Activated T-cell treated with anti-CD3 and anti-CD28 coated beads, Interleukin-2, amount 50 U/mL, for 24 hours (primary cell): ENCODE data around the gene TMEM217.

Experiments used
- DNase-seq: peaks from one replicate; pipeline ENCODE4 v3.0.0-alpha.2; 2020
- H3K27ac Mint-ChIP-seq: 2 replicates; pipeline ENCODE4 v1.8.0; 2020; ENCODE audit warnings: mild to moderate bottlenecking, mixed read lengths
- H3K27me3 Mint-ChIP-seq: 2 replicates; pipeline ENCODE4 v1.8.0; 2020; ENCODE audit warnings: mixed read lengths
- H3K36me3 Mint-ChIP-seq: 2 replicates; pipeline ENCODE4 v1.8.0; 2020; ENCODE audit warnings: low read depth, mixed read lengths
- H3K4me1 Mint-ChIP-seq: 2 replicates; pipeline ENCODE4 v1.8.0; 2020; ENCODE audit warnings: low read depth, mixed read lengths
- H3K4me3 Mint-ChIP-seq: 2 replicates; pipeline ENCODE4 v1.8.0; 2020; ENCODE audit warnings: mild to moderate bottlenecking, moderate library complexity, mixed read lengths
- H3K9me3 Mint-ChIP-seq: 2 replicates; pipeline ENCODE4 v1.8.0; 2020; ENCODE audit warnings: mixed read lengths

Gene TMEM217

GRCh38 chr6:37265001-37265400 lies 7.1 kb upstream of the TMEM217 start:
- DNase-seq: no peak
- Mint-ChIP-seq H3K27ac (no peak overlapping the region), H3K4me3 (no peak overlapping the region), H3K4me1 (peaks cover 44% of the 10 kb centered on the region), H3K9me3 (no peaks in the 10 kb centered on the region), H3K27me3 (no peaks in the 10 kb centered on the region), H3K36me3 (peaks cover 38% of the 10 kb centered on the region)

DNA sequence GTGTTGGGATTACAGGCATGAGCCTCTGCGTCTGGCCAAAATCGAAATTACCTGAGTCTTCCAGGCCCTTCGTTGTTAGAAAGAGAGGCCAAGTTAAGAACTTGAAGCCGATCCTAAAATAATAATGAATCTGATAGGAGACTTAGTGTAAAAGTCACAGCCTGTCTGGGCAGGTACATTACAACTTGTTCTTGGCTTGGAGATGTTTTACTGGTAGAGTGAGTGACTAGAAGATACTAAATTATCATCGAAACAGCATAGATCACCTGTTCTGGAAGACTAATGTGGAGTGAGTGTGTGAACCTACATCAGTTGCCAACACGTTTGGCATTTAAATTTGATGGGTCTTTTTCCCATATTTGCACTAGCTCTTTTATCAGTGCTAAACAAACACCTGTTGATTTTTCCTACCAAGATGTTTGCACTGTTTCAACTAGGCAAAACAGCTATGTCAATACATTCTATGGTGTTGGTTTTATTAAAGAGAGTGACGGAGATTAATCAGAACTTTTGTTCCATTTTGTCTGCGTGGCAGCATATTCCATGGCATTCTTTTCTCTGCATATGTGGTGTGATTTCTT lies 4.6 kb upstream of the TMEM217 start:
- no peak overlapping the region for H3K4me3 Mint-ChIP-seq
- H3K9me3 Mint-ChIP-seq: no peaks in the 10 kb centered on the region
- peaks cover 59% of the 10 kb centered on the region for H3K4me1 Mint-ChIP-seq
- H3K27ac Mint-ChIP-seq: peak overlapping the region; percentile 5
- H3K36me3 Mint-ChIP-seq: peaks cover 35% of the 10 kb centered on the region
- DNase-seq: no peak
- H3K27me3 Mint-ChIP-seq: no peaks in the 10 kb centered on the region

- Mint-ChIP-seq H3K4me3 (no peak overlapping the region), H3K27ac (peak overlapping the region; percentile 89)
Observed at GRCh38 chr6:37261198-37261597, 3.3 kb upstream of the TMEM217 start.

GRCh38 chr6:37260444-37260843 lies 2.5 kb upstream of the TMEM217 start:
- DNase-seq: no peak
- H3K4me3 Mint-ChIP-seq: peak overlapping the region; percentile 34

More at GRCh38 chr6:37261198-37261597, 3.3 kb upstream of the TMEM217 start:
- DNase-seq: no peak
- Mint-ChIP-seq H3K9me3 (no peaks in the 10 kb centered on the region), H3K36me3 (peaks cover 35% of the 10 kb centered on the region), H3K4me1 (peaks cover 70% of the 10 kb centered on the region), H3K27me3 (no peaks in the 10 kb centered on the region)

GRCh38 chr6:37260040-37260439 lies 2.1 kb upstream of the TMEM217 start:
- Mint-ChIP-seq H3K9me3 (no peaks in the 10 kb centered on the region), H3K4me3 (peak overlapping the region; percentile 94), H3K4me1 (peaks cover 60% of the 10 kb centered on the region), H3K27ac (peak overlapping the region; percentile 96), H3K27me3 (no peaks in the 10 kb centered on the region), H3K36me3 (peaks cover 35% of the 10 kb centered on the region)
- no peak for DNase-seq

More at GRCh38 chr6:37260444-37260843, 2.5 kb upstream of the TMEM217 start:
- Mint-ChIP-seq H3K36me3 (peaks cover 35% of the 10 kb centered on the region), H3K27ac (peak overlapping the region; percentile 89), H3K4me1 (peaks cover 64% of the 10 kb centered on the region), H3K9me3 (no peaks in the 10 kb centered on the region), H3K27me3 (no peaks in the 10 kb centered on the region)

GRCh38 chr6:37259191-37259590 lies 1.2 kb upstream of the TMEM217 start:
- Mint-ChIP-seq H3K9me3 (no peaks in the 10 kb centered on the region), H3K4me3 (peak overlapping the region; percentile 94), H3K4me1 (peaks cover 54% of the 10 kb centered on the region), H3K36me3 (peaks cover 35% of the 10 kb centered on the region), H3K27ac (peak overlapping the region; percentile 96), H3K27me3 (no peaks in the 10 kb centered on the region)
- DNase-seq: no peak

- Mint-ChIP-seq H3K4me1 (peaks cover 53% of the 10 kb centered on the region), H3K4me3 (peak overlapping the region; percentile 94), H3K36me3 (peaks cover 34% of the 10 kb centered on the region), H3K27ac (peak overlapping the region; percentile 96), H3K27me3 (no peaks in the 10 kb centered on the region), H3K9me3 (no peaks in the 10 kb centered on the region)
- no peak for DNase-seq
Observed at GRCh38 chr6:37258405-37259105, 611 bp upstream of the TMEM217 start.

GRCh38 chr6:37257320-37257633 lies 667 bp downstream of the TMEM217 start:
- no peak for DNase-seq
- peak overlapping the region; percentile 94 for H3K4me3 Mint-ChIP-seq
- peaks cover 42% of the 10 kb centered on the region for H3K4me1 Mint-ChIP-seq
- H3K9me3 Mint-ChIP-seq: no peaks in the 10 kb centered on the region
- H3K27ac Mint-ChIP-seq: peak overlapping the region; percentile 96
- H3K27me3 Mint-ChIP-seq: no peaks in the 10 kb centered on the region
- peaks cover 25% of the 10 kb centered on the region for H3K36me3 Mint-ChIP-seq

DNA sequence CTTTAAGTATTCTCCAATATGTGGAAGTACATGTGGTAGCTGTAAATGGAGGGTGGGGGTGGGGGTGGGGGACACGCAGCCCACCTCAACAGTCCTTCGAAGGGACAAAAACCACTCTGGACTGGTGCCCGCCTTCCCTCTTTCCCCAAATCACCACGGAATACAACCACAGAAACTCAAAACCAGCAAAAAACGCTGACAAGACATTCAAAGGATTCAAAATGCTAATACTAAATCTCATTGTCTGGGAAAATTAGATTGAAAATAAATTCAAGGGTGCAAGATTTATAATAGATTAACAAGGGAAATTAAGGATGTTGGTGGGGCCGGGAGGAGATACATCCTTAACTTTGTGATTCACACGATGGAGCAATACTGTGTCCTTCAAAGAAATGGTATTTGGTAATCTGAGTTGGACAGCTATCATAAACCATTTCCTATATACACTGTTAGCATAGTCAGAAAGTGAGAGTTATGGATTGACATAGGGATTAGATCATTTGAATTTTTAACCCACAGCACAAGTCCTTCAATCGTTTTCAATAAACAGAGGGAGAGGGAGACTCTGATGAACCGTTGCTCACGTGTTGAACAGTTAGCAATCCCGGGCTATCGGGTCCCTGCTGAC lies 1.1 kb downstream of the TMEM217 start:
- Mint-ChIP-seq H3K36me3 (peaks cover 24% of the 10 kb centered on the region), H3K4me1 (peaks cover 41% of the 10 kb centered on the region), H3K4me3 (peak overlapping the region; percentile 94), H3K27ac (peak overlapping the region; percentile 96), H3K27me3 (no peaks in the 10 kb centered on the region), H3K9me3 (no peaks in the 10 kb centered on the region)
- no peak for DNase-seq

- H3K36me3 Mint-ChIP-seq: peaks cover 14% of the 10 kb centered on the region
- H3K27ac Mint-ChIP-seq: no peak overlapping the region
- no peaks in the 10 kb centered on the region for H3K9me3 Mint-ChIP-seq
- H3K27me3 Mint-ChIP-seq: no peaks in the 10 kb centered on the region
- peaks cover 25% of the 10 kb centered on the region for H3K4me1 Mint-ChIP-seq
- no peak overlapping the region for H3K4me3 Mint-ChIP-seq
- no peak for DNase-seq
Observed at GRCh38 chr6:37254881-37255280, 3.1 kb downstream of the TMEM217 start.

DNA sequence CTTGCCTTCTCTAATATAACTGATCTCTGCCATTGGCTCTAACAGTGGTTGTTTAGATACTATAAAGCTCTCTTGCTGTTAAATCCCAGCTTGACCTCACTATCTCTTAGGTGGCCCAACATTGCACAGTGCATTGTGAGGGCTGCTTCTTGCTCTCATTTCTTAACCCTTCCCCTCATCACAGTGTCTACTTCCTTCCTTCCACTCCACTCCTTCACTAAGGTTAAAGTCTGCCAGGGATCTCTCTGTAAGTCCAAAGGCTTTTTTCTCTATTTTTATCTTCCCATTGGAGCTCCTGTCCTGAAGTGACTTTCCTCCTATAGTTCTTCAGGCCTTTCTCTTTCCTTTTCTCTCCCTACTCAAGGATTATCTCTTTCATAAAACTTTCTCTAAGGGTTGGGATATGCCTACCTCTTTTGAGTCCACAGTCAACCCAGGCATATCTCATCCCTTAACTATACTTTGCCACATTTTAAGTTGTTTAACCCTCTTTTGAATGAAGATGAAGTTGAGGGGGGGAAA lies 4.4 kb downstream of the TMEM217 start:
- H3K4me3 Mint-ChIP-seq: no peak overlapping the region
- no peaks in the 10 kb centered on the region for H3K27me3 Mint-ChIP-seq
- H3K36me3 Mint-ChIP-seq: peaks cover 10% of the 10 kb centered on the region
- no peaks in the 10 kb centered on the region for H3K9me3 Mint-ChIP-seq
- DNase-seq: no peak
- H3K27ac Mint-ChIP-seq: no peak overlapping the region
- H3K4me1 Mint-ChIP-seq: peaks cover 14% of the 10 kb centered on the region

GRCh38 chr6:37251211-37251780 lies 6.6 kb downstream of the TMEM217 start:
- no peak overlapping the region for H3K4me3 Mint-ChIP-seq
- no peaks in the 10 kb centered on the region for H3K4me1 Mint-ChIP-seq

DNA sequence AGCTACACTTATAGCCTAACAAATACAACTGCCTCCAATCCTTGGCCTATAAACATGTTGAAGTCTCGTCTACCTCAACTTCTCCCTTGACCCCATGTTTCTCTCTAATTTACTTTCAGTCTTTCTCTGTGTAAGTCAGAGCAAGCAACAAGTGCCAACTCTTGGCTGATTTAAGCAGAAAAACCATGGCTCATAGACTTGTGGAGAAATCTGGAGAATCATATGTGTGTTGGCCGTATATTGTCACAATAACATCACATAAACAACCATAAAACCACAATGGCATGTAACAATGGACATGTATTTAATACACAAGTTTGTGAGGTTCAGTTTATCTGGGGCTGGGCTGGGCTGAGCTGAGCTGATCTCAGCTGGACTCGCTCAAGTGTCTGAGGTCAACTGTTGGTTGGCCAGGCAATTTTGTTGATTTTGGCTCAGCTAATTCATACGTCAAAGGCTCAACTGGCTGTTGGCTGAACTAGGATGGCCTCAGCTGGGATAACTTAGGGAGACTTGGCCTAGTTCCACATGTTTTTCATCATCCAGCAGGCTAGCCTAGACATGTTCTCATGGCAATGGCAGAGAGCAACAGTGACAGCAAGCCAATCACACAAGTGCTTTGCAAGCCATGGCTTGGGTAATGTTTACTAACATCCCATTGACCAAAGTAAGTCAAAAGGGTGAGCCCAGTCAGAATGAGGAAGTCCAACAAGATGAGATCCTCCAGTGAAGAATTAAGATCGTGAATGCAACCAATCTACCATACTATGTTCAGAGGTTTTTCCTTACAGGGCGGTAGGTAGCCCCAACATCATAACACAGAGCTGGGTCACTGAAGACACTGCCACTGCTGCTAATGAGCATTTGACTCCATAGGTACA lies 13.3 kb downstream of the TMEM217 start:
- Mint-ChIP-seq H3K27me3 (no peaks in the 10 kb centered on the region), H3K4me1 (peaks cover 27% of the 10 kb centered on the region), H3K36me3 (no peaks in the 10 kb centered on the region), H3K27ac (no peak overlapping the region), H3K4me3 (no peak overlapping the region), H3K9me3 (no peaks in the 10 kb centered on the region)
- no peak for DNase-seq

More at GRCh38 chr6:37251211-37251780, 6.6 kb downstream of the TMEM217 start:
- Mint-ChIP-seq H3K9me3 (no peaks in the 10 kb centered on the region), H3K36me3 (no peaks in the 10 kb centered on the region), H3K27me3 (no peaks in the 10 kb centered on the region), H3K27ac (no peak overlapping the region)
- no peak for DNase-seq

GRCh38 chr6:37243816-37244370 lies 14.1 kb downstream of the TMEM217 start:
- Mint-ChIP-seq H3K36me3 (no peaks in the 10 kb centered on the region), H3K4me1 (peaks cover 32% of the 10 kb centered on the region), H3K27ac (no peak overlapping the region), H3K27me3 (no peaks in the 10 kb centered on the region), H3K4me3 (no peak overlapping the region), H3K9me3 (no peaks in the 10 kb centered on the region)
- DNase-seq: no peak
